ENCODE measurements around the gene GPN2. TPM values are rescaled to one million over a fixed set of nuclear protein-coding genes. Genes with fewer than 3 reads are reported as not detected.

Gene GPN2
- total RNA-seq, 2 donors from 2014 or later, result 32.6 to 38.5 TPM

- TF ChIP-seq CTCF (conservative IDR thresholded peaks at IDR 0.05), result no peak
- H3K9me3 ChIP-seq (ENCODE audit: control insufficient read depth, low read length), result no peaks in the 10 kb centered on the region
- Mint-ChIP-seq H3K4me3 (no peak overlapping the region), H3K9me3 (no peaks in the 10 kb centered on the region), H3K27ac (no peak overlapping the region), H3K27me3 (ENCODE audit: insufficient read depth) (no peaks in the 10 kb centered on the region), H3K4me1 (peaks cover 12% of the 10 kb centered on the region), H3K36me3 (ENCODE audit: low read depth) (peaks cover 52% of the 10 kb centered on the region)
- H3K36me3 ChIP-seq (ENCODE audit: control insufficient read depth, insufficient read depth, low read length), result peaks cover 52% of the 10 kb centered on the region
- H3K27me3 ChIP-seq (ENCODE audit: control insufficient read depth, insufficient read depth, low read length, poor library complexity, severe bottlenecking), result no peaks in the 10 kb centered on the region
- DNase-seq, result no peak
- no peaks in the 10 kb centered on the region for H3K4me1 ChIP-seq (ENCODE audit: control insufficient read depth, insufficient read depth, low read length)
- H3K4me3 ChIP-seq (ENCODE audit: low read length), result no peak overlapping the region
- WGBS, 2 experiments (ENCODE audit: insufficient coverage in 1 of 2, insufficient read length in 1 of 2), result 94 to 96% methylated on average over 8 to 10 of the region's 10 CpGs
- H3K27ac ChIP-seq (ENCODE audit: low read depth, low read length), result no peak overlapping the region
- H3K9ac ChIP-seq (ENCODE audit: extremely low read depth, low read length, poor library complexity, severe bottlenecking), result no peak overlapping the region
Observed at GRCh38 chr1:26853600-26853999, 36.5 kb downstream of the GPN2 start.

DNA sequence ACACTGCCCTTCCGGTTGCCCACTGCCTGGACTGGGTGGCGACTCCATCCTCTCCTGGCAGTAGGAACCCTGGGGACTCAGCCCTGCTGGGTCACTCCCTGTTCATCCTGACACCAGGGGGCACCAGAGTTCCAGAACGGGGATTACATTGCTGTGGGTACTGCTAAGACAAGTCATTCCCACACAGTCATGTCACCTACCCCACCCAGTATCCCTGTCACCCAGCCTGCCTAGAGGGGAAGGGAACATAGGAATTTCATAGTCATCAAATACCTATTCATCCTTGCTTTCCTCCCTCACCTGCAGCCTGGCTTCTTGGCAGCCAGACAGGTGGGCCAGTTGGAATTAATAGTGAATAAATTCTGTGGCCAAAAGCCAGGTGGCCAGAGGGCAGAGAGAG lies 36.9 kb downstream of the GPN2 start:
- no peaks in the 10 kb centered on the region for H3K27me3 ChIP-seq (ENCODE audit: control insufficient read depth, insufficient read depth, low read length, poor library complexity, severe bottlenecking)
- H3K27me3 Mint-ChIP-seq (ENCODE audit: insufficient read depth), result no peaks in the 10 kb centered on the region
- peaks cover 54% of the 10 kb centered on the region for H3K36me3 Mint-ChIP-seq (ENCODE audit: low read depth)
- H3K4me1 Mint-ChIP-seq, result peaks cover 12% of the 10 kb centered on the region
- WGBS, 2 experiments (ENCODE audit: insufficient coverage in 1 of 2, insufficient read length in 1 of 2), result 65 to 69% methylated on average over 2 to 3 of the region's 3 CpGs
- H3K27ac Mint-ChIP-seq, result no peak overlapping the region
- peak; percentile 95 for DNase-seq
- peaks cover 56% of the 10 kb centered on the region for H3K36me3 ChIP-seq (ENCODE audit: control insufficient read depth, insufficient read depth, low read length)
- H3K27ac ChIP-seq (ENCODE audit: low read depth, low read length), result no peak overlapping the region
- H3K9ac ChIP-seq (ENCODE audit: extremely low read depth, low read length, poor library complexity, severe bottlenecking), result no peak overlapping the region
- no peaks in the 10 kb centered on the region for H3K9me3 ChIP-seq (ENCODE audit: control insufficient read depth, low read length)
- H3K4me3 Mint-ChIP-seq, result no peak overlapping the region
- no peak overlapping the region for H3K4me3 ChIP-seq (ENCODE audit: low read length)
- peak; percentile 87 for TF ChIP-seq CTCF (conservative IDR thresholded peaks at IDR 0.05)
- no peaks in the 10 kb centered on the region for H3K9me3 Mint-ChIP-seq
- no peaks in the 10 kb centered on the region for H3K4me1 ChIP-seq (ENCODE audit: control insufficient read depth, insufficient read depth, low read length)

DNA sequence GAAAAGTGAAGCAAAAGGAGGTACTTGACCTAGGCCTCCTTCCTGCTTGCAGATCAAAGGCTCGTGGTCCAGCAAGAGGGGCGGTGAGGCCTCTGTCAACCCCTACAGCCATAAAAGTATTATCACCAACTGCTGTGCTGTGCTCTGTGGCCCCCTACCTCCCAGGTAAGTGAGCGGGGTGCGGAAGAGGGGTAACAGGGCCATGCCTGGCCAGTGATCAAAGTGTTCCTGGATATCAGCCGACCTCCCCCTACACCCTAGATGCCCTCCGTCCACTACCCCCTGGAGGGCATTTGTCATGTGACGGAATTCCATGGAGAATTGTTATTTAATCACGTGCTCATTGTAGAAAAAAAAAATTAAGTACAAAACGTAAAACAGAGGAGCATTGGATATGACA lies 37.4 kb downstream of the GPN2 start:
- H3K9me3 Mint-ChIP-seq, result no peaks in the 10 kb centered on the region
- no peak for TF ChIP-seq CTCF (conservative IDR thresholded peaks at IDR 0.05)
- Histone ChIP-seq H3K27me3 (ENCODE audit: control insufficient read depth, insufficient read depth, low read length, poor library complexity, severe bottlenecking) (no peaks in the 10 kb centered on the region), H3K36me3 (ENCODE audit: control insufficient read depth, insufficient read depth, low read length) (peaks cover 59% of the 10 kb centered on the region), H3K4me3 (ENCODE audit: low read length) (no peak overlapping the region), H3K27ac (ENCODE audit: low read depth, low read length) (no peak overlapping the region), H3K4me1 (ENCODE audit: control insufficient read depth, insufficient read depth, low read length) (no peaks in the 10 kb centered on the region), H3K9ac (ENCODE audit: extremely low read depth, low read length, poor library complexity, severe bottlenecking) (no peak overlapping the region), H3K9me3 (ENCODE audit: control insufficient read depth, low read length) (no peaks in the 10 kb centered on the region)
- WGBS, 2 experiments (ENCODE audit: insufficient coverage in 1 of 2, insufficient read length in 1 of 2), result 86 to 88% methylated on average over 3 to 9 of the region's 9 CpGs
- peaks cover 12% of the 10 kb centered on the region for H3K4me1 Mint-ChIP-seq
- DNase-seq, result no peak
- no peak overlapping the region for H3K4me3 Mint-ChIP-seq
- H3K27me3 Mint-ChIP-seq (ENCODE audit: insufficient read depth), result no peaks in the 10 kb centered on the region
- peaks cover 57% of the 10 kb centered on the region for H3K36me3 Mint-ChIP-seq (ENCODE audit: low read depth)
- H3K27ac Mint-ChIP-seq, result no peak overlapping the region
